GM12878 (cell line): ENCODE data around the gene ETV2. TPM values are rescaled to one million over a fixed set of nuclear protein-coding genes. Genes with fewer than 3 reads are reported as not detected.

Source experiments
- ATF2 ChIP-seq: IDR thresholded peaks from 2 replicates; pipeline ENCODE4 v1.6.1; 2012; ENCODE audit warnings: low read length, inconsistent platforms
- ATF7 ChIP-seq: fragments of 450-650 bp; IDR thresholded peaks from 2 replicates; pipeline ENCODE4 v1.6.1; 2016; ENCODE audit warnings: low read depth, mild to moderate bottlenecking
- CBFB ChIP-seq: IDR thresholded peaks from 2 replicates; pipeline ENCODE4 v1.6.1; 2016; ENCODE audit warnings: antibody characterized with exemption, low read depth
- CBX3 ChIP-seq: fragments of 200-600 bp; sonication (generic); IDR thresholded peaks from 2 replicates; pipeline ENCODE4 v1.6.1; 2016; ENCODE audit warnings: low read depth, borderline replicate concordance
- CREM ChIP-seq: IDR thresholded peaks from 2 replicates; pipeline ENCODE4 v1.6.1; 2014; ENCODE audit warnings: antibody characterized with exemption, low read depth
- CUX1 ChIP-seq: IDR thresholded peaks from 2 replicates; pipeline ENCODE4 v1.6.1; 2012; ENCODE audit warnings: improper control_type of control experiment, low read depth, low read length; ENCODE audit not compliant: insufficient replicate concordance
- ETV6 ChIP-seq, 2 experiments: fragments of 450-650 bp in 1 of 2; IDR thresholded peaks in 1 of 2; conservative IDR thresholded peaks in 1 of 2; 2 replicates each; pipeline ENCODE4 v1.6.1; 2014; ENCODE audit warnings: antibody characterized with exemption in 1 of 2, borderline replicate concordance in 1 of 2, low read depth in 1 of 2, mild to moderate bottlenecking in 1 of 2, moderate library complexity in 1 of 2
- HDAC6 ChIP-seq: fragments of 200-600 bp; sonication (generic); IDR thresholded peaks from one replicate; pipeline ENCODE4 v1.8.0; 2017; ENCODE audit warnings: antibody characterized with exemption; ENCODE audit not compliant: unreplicated experiment
- KAT2A ChIP-seq: conservative IDR thresholded peaks from 2 replicates; pipeline ENCODE4 v1.6.1; 2011; ENCODE audit warnings: low read depth, low read length; ENCODE audit not compliant: control insufficient read depth
- MYB ChIP-seq: fragments of 150-350 bp; IDR thresholded peaks from 2 replicates; pipeline ENCODE4 v1.6.1; 2014; ENCODE audit warnings: mild to moderate bottlenecking, low read depth, low read length, borderline replicate concordance
- NR2F1 ChIP-seq: fragments of 450-650 bp; conservative IDR thresholded peaks from 2 replicates; pipeline ENCODE4 v1.6.1; 2017; ENCODE audit warnings: mild to moderate bottlenecking
- PAX8 ChIP-seq: fragments of 450-650 bp; IDR thresholded peaks from 2 replicates; pipeline ENCODE4 v1.6.1; 2017; ENCODE audit warnings: mild to moderate bottlenecking, moderate library complexity
- RCOR1 ChIP-seq: conservative IDR thresholded peaks from 2 replicates; pipeline ENCODE4 v1.6.1; 2012; ENCODE audit warnings: low read depth, low read length, improper control_type of control experiment
- SREBF2 ChIP-seq: IDR thresholded peaks from 2 replicates; pipeline ENCODE4 v1.6.1; 2012; ENCODE audit warnings: mild to moderate bottlenecking, low read length
- TCF3 ChIP-seq: IDR thresholded peaks from 2 replicates; pipeline ENCODE4 v1.6.1; 2012; ENCODE audit warnings: low read depth, mild to moderate bottlenecking, low read length, borderline replicate concordance; ENCODE audit not compliant: insufficient read depth
- ZBED1 ChIP-seq: IDR thresholded peaks from 2 replicates; pipeline ENCODE4 v1.6.1; 2016; ENCODE audit warnings: borderline replicate concordance
- ZNF592 ChIP-seq: fragments of 450-650 bp; IDR thresholded peaks from 2 replicates; pipeline ENCODE4 v1.6.1; 2017; ENCODE audit warnings: mild to moderate bottlenecking, moderate library complexity
- ZNF622 ChIP-seq: fragments of 450-650 bp; IDR thresholded peaks from 2 replicates; pipeline ENCODE4 v1.6.1; 2017; ENCODE audit warnings: mild to moderate bottlenecking, inconsistent platforms
- ZSCAN29 ChIP-seq: fragments of 450-650 bp; IDR thresholded peaks from 2 replicates; pipeline ENCODE4 v1.6.1; 2017; ENCODE audit warnings: mild to moderate bottlenecking, moderate library complexity
- polyA plus RNA-seq, 11 experiments: library from polyadenylated mRNA; depleted of rRNA in 4 of 11; unstranded in 6 of 11; stranded (reverse) in 5 of 11; fragments of >200 nt; fragmentation: Nextera tagmentation in 4 of 11; fragmentation: Illumina TruSeq in 1 of 11; extraction: Ambion mirVana in 4 of 11; extraction: Trizol in 1 of 11; gene quantifications; 1 replicate in 1 of 11; 2 replicates in 10 of 11; pipeline versions ENCODE4 v1.2.1 to v1.2.3, GENCODE V29; 2011 to 2016; ENCODE audit warnings: inconsistent platforms in 2 of 11, missing spikeins in 2 of 11, low read depth in 1 of 11
- total RNA-seq, 4 experiments: library from RNA; depleted of rRNA in 3 of 4; stranded (reverse); fragments of >200 nt in 3 of 4; fragmentation: Illumina TruSeq in 1 of 4; extraction: Trizol in 1 of 4; gene quantifications; 2 replicates each; pipeline versions ENCODE4 v1.2.1 to v1.2.3, GENCODE V29; 2013 to 2021

Gene ETV2
- total and polyA plus RNA-seq, 10 of the 15 experiments (the other 5 are each of a cell fraction or from before 2014, with no cell fraction given), result 0.10 to 1.4 (median 0.54) TPM; not detected in 1

GRCh38 chr19:35596366-35596999 lies 45.1 kb upstream of the ETV2 start (continued):
- TF ChIP-seq CUX1 (no peak), CBFB (no peak), CREM (no peak), ZNF592 (no peak), ETV6 (conservative IDR thresholded peaks at IDR 0.05 in 1 of 2, IDR thresholded peaks at IDR 0.05 in 1 of 2; ENCODE audit: borderline replicate concordance in 1 of 2, low read depth in 1 of 2) (no peak), ZNF622 (no peak), CBX3 (no peak), MYB (no peak), RCOR1 (no peak), TCF3 (no peak), ZBED1 (no peak), PAX8 (no peak), ATF2 (no peak), KAT2A (no peak), ZSCAN29 (no peak), HDAC6 (no peak), SREBF2 (no peak; the same call in 1 of the 2 replicates), ATF7 (peak; percentile 72), NR2F1 (peak; percentile 80)
